ENCODE results near the gene CFAP20DC.

- TF ChIP-seq CTCF (IDR thresholded peaks at IDR 0.05), result no peak
- TF ChIP-seq ZFX (IDR thresholded peaks at IDR 0.05; ENCODE audit: borderline replicate concordance), result no peak
Measured at GRCh38 chr3:58993547-58993946, 56.3 kb downstream of the CFAP20DC start.
